Astrocyte (in vitro differentiated cells and primary cell): ENCODE data around the gene PPIG.

Source experiments
- CTCF ChIP-seq: IDR thresholded peaks from 2 replicates; pipeline ENCODE4 v1.5.1; 2011; ENCODE audit warnings: low read depth, mild to moderate bottlenecking, inconsistent platforms, low read length, moderate library complexity; ENCODE audit not compliant: insufficient read depth
- EZH2 ChIP-seq: IDR thresholded peaks from 2 replicates; pipeline ENCODE4 v1.6.1; 2012; ENCODE audit warnings: mild to moderate bottlenecking, low read length, inconsistent platforms; ENCODE audit not compliant: insufficient read depth

- TF ChIP-seq CTCF: no peak
- no peak for TF ChIP-seq EZH2
These were observed 88.3 kb downstream of the PPIG start for GRCh38 chr2:169672406-169672805.
